ENCODE measurements around the gene FOXO3B. TPM values are rescaled to one million over a fixed set of nuclear protein-coding genes. Genes with fewer than 3 reads are reported as not detected.
A peak's percentile ranks its signal among the peaks of the same experiment; 100 is the strongest.
"Not testable (repeated sequence)": the region's sequence is repeated elsewhere in the genome, so short reads cannot be mapped to it uniquely, and the experiment has no call there.

Gene FOXO3B
- total and polyA plus RNA-seq, 2 experiments from 2014 or later, result 8.7 to 14.1 TPM

- not testable (repeated sequence) for H3K27ac ChIP-seq; H3K4me1 ChIP-seq (ENCODE audit: low read depth); H3K9me3 ChIP-seq (ENCODE audit: low read depth); H3K36me3 ChIP-seq
- H3K4me3 ChIP-seq, result peak overlapping the region; percentile 14
- peaks cover 16% of the 10 kb centered on the region for H3K27me3 ChIP-seq
- peak in 1 of 2 donors; percentile 17 for DNase-seq (ENCODE audit: low read depth in 1 of 2, low spot score in 1 of 2)
These were observed 47.4 kb downstream of the FOXO3B start for GRCh38 chr17:18634550-18635263.

Other genes starting within 250 kb of the FOXO3B start
- gene LGALS9C, start 205.5 kb downstream of the FOXO3B start, total RNA-seq, result not detected in 2 replicates
- not detected in 2 replicates for gene LGALS9C, start 205.5 kb downstream of the FOXO3B start, polyA plus RNA-seq
- gene TBC1D28, start 37.9 kb downstream of the FOXO3B start, total RNA-seq, result not detected in 2 replicates
- gene TBC1D28, start 37.9 kb downstream of the FOXO3B start, polyA plus RNA-seq, result not detected in 2 replicates
- 0.04 and 0.12 TPM in 2 replicates for gene FBXW10, start 61.7 kb upstream of the FOXO3B start, total RNA-seq
- 0.31 TPM in 1 of 2 replicates, not detected in the other for gene FBXW10, start 61.7 kb upstream of the FOXO3B start, polyA plus RNA-seq
- gene TVP23B, start 98.9 kb upstream of the FOXO3B start, total RNA-seq, result 17.8 and 25.3 TPM in 2 replicates
- gene TVP23B, start 98.9 kb upstream of the FOXO3B start, polyA plus RNA-seq, result 25.7 and 28.3 TPM in 2 replicates
- gene PRPSAP2, start 175.8 kb upstream of the FOXO3B start, total RNA-seq, result 48.9 and 65.2 TPM in 2 replicates
- gene PRPSAP2, start 175.8 kb upstream of the FOXO3B start, polyA plus RNA-seq, result 66.5 and 68.5 TPM in 2 replicates